SK-N-SH treated with all-trans-retinoic acid at 6 μM for 48 hours (cell line): ENCODE results near the gene SPRR2D.

Source experiments
- ARNTL ChIP-seq: fragments of 450-650 bp; formaldehyde crosslinking; IDR thresholded peaks from 2 replicates; pipeline ENCODE4 v1.5.0; 2020; ENCODE audit warnings: low read depth, mild to moderate bottlenecking, moderate library complexity, borderline replicate concordance
- CSDC2 ChIP-seq: fragments of 250-450 bp; sonication (Bioruptor Pico); IDR thresholded peaks from 2 replicates; pipeline ENCODE4 v1.5.0; 2020; ENCODE audit warnings: mild to moderate bottlenecking, moderate library complexity
- GLIS3 ChIP-seq: fragments of 250-450 bp; sonication (Bioruptor Pico); IDR thresholded peaks from 2 replicates; pipeline ENCODE4 v1.5.0; 2020; ENCODE audit warnings: mild to moderate bottlenecking, moderate library complexity
- OSR1 ChIP-seq: fragments of 250-450 bp; sonication (Bioruptor Pico); IDR thresholded peaks from 2 replicates; pipeline ENCODE4 v1.8.0; 2022; ENCODE audit warnings: moderate library complexity, mild to moderate bottlenecking, inconsistent platforms
- POU6F1 ChIP-seq: fragments of 250-450 bp; sonication (Bioruptor Pico); IDR thresholded peaks from 2 replicates; pipeline ENCODE4 v1.8.0; 2021; ENCODE audit warnings: low read depth, mild to moderate bottlenecking, moderate library complexity, borderline replicate concordance
- RARB ChIP-seq: fragments of 250-450 bp; sonication (Bioruptor Pico); IDR thresholded peaks from 2 replicates; pipeline ENCODE4 v1.8.0; 2021; ENCODE audit warnings: mild to moderate bottlenecking, moderate library complexity
- TOX ChIP-seq: fragments of 250-450 bp; sonication (Bioruptor Pico); IDR thresholded peaks from 2 replicates; pipeline ENCODE4 v1.8.0; 2021; ENCODE audit warnings: mild to moderate bottlenecking, moderate library complexity, borderline replicate concordance
- TSHZ2 ChIP-seq: fragments of 250-450 bp; sonication (Bioruptor Pico); IDR thresholded peaks from 2 replicates; pipeline ENCODE4 v1.5.0; 2020; ENCODE audit warnings: mild to moderate bottlenecking, moderate library complexity
- ZC3H10 ChIP-seq: fragments of 250-450 bp; sonication (Bioruptor Pico); IDR thresholded peaks from 2 replicates; pipeline ENCODE4 v1.5.1; 2021; ENCODE audit warnings: mild to moderate bottlenecking, moderate library complexity
- ZFP3 ChIP-seq: fragments of 250-450 bp; sonication (Bioruptor Pico); IDR thresholded peaks from 2 replicates; pipeline ENCODE4 v1.5.0; 2020; ENCODE audit warnings: mild to moderate bottlenecking, moderate library complexity
- ZNF565 ChIP-seq: fragments of 450-650 bp; formaldehyde crosslinking; conservative IDR thresholded peaks from 2 replicates; pipeline ENCODE4 v1.5.0; 2020; ENCODE audit warnings: low read depth, mild to moderate bottlenecking, moderate library complexity
- ZNF8 ChIP-seq: fragments of 450-650 bp; formaldehyde crosslinking; IDR thresholded peaks from 2 replicates; pipeline ENCODE4 v1.5.0; 2020; ENCODE audit warnings: mild to moderate bottlenecking, moderate library complexity

- no peak for TF ChIP-seq ARNTL (CRISPR knock-in tag)
- TF ChIP-seq ZNF8 (CRISPR knock-in tag), result no peak
- no peak for TF ChIP-seq CSDC2
- no peak for TF ChIP-seq POU6F1 (CRISPR knock-in tag)
- TF ChIP-seq TOX (CRISPR knock-in tag), result no peak
- TF ChIP-seq TSHZ2, result no peak
- TF ChIP-seq RARB, result no peak
- TF ChIP-seq GLIS3 (CRISPR knock-in tag), result no peak
- TF ChIP-seq ZC3H10 (CRISPR knock-in tag), result no peak
- no peak for TF ChIP-seq ZNF565 (CRISPR knock-in tag)
- no peak for TF ChIP-seq OSR1
- no peak for TF ChIP-seq ZFP3
Observed at GRCh38 chr1:152995842-152996241, 45.1 kb downstream of the SPRR2D start.
